Stimulated activated CD8-positive, alpha-beta memory T cell treated with anti-CD3 and anti-CD28 coated beads, Interleukin-4, amount 100 ng/mL, for 4 hours (primary cell): ENCODE results near the gene EHD3.

ENCODE experiments used
- DNase-seq, 2 donors: peaks; one replicate each; pipeline ENCODE4 v3.0.0-alpha.2; 2020; ENCODE audit warnings: low read depth in 2 of 2, low spot score in 1 of 2

Gene EHD3

DNA sequence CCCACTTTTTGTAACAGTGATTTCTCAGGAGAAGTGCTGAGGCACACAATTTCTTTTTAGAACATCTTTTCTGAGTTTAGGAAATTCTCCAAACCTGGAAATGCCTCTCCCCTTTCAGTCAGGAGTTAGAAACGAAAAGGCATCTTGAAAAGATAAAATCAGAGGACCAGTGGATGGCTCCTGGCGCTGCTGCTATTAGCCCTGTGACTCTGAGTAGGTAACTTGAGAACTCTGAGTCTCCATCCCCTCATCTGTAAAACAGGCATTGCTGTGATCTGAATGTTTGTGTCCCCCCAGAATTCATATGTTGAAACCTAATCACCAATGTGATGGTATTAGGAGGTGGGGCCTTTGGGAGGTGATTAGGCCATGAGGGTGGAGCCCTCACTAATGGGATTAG, 50.2 kb downstream of the EHD3 start:
- DNase-seq, result no peak

DNA sequence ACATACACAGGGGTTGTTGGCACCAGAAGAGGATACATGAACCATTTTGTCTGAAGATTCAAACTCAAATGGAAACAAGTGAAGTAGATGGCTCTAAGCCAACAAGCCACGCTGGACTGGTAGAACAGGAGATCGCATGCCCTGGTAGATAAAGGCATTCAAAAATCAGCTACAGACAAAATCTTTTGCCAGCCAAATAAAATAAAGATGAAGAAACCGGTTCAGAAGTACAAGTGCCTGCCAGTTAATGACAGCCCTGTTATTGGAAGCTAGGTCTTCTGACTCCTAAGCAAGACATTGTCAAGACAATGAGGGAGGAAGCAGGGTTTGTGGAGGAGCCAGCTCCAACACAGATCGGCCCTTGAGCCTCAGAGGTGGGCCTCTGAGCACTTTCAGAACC, 52.3 kb downstream of the EHD3 start:
- no peak for DNase-seq

DNA sequence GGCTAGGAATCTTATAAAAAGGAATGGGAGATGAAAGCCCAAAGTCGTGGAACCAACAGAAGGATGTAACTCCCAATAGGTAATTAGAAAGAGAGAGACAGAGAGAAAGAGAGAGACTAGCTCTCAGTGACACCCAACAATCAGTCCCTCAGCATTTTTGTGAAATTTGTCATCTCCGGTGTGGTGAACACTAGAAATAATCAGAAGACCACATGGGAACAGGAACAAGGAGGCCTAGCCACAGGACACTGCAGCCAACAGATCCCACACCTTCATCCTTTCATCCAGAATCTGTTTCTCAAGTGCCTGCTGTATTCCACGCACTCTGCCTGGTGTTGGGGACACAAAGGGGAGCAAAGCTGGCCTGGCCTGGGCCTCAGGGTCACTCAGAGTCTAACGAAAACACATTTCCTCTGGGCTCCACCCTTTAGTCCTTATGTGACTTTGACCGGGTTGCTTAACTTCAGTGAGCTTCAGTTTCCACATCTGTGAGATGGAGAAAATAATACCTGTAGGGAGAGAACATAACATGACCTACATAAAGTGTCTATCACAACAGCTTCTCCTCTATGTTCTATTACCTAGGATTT, 53.1 kb downstream of the EHD3 start:
- no peak for DNase-seq

DNA sequence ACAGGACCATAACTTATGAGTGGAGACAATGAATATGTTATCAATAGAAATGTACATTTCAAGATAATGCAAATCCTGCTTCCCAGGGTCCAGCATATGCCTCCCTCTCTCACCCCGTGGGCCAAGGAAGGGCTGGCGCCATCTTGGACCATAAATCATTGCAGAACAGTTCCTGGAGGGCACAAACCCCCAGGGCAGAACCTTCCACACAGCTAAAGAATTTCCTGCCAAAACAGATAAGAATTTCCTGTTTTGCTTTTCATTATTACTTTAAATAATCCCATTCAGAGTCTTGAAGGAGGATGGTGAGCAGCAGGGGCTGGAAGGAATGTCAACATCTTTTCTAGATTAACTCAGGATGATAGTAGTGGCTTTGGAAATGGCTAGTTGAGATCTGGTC, 53.7 kb downstream of the EHD3 start:
- no peak for DNase-seq

DNA sequence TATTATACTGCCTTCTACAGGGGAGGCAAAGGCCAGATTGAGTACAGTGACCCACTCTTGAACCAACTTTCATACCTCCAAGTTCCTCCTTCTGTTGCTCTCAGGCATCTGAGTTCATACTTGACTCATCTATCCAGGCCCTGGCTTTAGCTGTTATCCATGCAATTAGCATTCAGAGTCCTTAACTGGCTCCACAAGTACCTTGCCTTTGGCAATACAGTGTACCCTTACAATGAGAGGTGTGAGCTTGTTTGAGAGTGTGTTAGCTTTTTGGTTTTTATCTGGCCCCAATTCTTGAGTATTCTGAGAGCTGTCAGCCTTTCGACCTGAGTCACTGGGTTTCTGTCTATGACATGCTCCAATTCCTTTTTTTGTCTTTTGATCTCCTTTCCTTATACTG, 60.2 kb downstream of the EHD3 start:
- no peak for DNase-seq

DNA sequence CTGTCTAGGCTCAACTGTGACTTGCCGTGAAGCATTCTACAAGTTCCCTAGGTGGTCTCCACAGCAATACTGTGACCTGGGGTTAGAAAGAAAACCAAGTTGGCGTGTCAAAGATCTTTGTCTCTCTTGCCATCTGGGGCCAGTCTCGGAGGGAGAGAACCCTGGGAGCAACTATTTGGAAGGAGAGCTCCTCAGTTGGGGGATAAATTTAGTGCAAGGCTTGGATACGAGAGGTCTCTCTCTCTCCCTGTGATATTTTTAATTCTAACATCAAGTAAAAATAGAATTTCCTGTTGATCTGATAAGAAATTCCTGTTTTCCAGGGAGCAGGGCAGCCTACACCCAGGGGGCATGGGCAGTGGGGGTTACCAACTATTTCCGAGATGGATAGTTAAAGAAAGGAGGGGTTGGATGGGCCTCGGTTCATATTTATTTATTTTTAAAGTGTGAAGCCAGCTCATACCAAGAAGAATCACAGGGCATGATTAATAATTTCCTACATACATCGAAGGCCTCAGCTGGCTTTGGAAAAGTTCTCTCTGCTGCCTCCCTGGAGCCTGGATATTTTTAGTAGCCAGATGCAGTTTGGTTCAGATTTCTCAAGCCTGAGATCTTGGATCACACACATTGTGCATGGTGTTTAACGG, 62.8 kb downstream of the EHD3 start:
- no peak for DNase-seq

DNA sequence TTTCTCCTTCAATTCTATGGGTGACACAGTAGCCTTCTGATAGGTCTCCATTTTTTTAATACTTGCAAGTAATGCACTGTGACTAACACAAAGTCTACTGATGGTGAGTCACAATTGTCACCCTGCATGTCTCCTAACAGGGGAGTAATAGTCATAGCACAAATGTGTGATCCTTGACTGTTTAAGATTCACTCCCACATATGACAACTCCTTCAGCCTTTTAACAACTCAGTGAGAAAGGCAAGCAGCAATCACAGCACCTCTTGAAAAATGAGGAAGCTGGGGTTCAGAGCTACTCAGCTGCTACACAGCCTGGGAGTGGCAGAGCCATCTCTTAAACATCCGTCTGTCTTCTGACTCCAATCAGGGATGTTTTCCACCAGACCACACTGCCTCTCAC, 63.8 kb downstream of the EHD3 start:
- no peak for DNase-seq

DNA sequence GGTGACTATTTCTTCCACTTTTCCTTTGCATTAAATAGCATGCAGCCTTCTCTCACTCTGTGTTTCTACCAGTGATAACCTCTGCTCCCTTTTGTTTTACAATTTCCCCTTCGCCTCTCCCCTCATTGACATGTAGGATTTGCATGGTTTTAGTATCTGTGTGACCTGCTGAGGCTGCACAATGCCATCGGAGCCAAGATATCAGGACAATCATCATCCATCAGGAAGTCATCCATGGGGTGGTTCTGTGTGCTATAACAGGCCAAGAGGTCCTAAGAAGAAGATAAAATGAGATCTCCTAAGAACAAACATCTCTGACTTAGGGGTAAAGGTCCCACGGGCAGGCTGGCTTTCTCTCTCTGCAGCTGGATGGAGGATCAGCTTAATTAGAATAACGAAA, 65.6 kb downstream of the EHD3 start:
- no peak for DNase-seq

DNA sequence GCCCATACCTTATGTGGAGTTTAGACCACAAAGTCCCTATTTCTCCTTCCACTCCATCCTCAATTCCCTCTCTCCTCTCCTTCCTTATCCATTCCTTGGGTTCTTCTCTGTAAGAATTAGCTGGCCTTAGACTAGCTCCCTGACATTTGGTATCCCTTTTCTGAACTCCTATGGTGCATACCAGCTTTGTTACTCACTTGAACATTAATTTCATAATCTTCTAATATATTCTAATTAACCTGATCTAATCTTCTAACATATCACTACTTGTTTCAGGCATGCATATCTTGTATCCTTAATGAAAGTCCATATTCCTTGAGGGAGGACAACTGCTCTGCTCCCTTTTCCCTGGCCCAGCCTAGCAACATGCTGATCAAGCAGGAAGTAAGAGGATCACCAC, 66.4 kb downstream of the EHD3 start:
- DNase-seq, result no peak

DNA sequence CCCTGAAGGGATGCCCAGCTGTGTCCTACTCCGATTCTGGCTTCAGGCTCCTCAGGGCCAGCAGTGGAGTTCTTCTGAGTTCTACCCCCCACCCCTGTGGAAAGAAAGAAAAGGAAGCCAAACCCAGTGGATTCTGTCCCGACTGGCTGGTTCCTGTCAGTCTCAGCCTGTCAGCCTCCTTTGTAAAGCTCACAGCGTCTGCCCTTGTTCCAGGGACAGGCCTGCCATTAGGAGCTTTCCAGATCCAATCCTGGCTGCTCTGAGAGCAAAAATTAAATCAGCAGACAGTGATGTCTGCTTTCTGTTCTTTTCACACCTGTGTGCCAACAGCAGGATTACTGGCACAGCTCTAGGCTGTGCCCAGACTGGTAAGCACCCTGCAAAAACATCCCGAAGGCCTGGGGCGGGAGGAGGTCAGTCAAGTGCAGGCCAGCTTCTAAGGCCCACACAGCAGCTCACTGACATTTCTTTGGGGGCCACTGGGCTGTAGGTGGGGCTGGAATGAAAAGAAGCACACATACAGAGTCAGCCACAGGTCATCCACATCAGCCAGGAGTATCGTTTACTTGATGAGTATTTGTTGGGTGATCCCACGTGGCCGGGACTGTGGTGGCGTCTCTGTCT, 69.1 kb downstream of the EHD3 start:
- no peak for DNase-seq

DNA sequence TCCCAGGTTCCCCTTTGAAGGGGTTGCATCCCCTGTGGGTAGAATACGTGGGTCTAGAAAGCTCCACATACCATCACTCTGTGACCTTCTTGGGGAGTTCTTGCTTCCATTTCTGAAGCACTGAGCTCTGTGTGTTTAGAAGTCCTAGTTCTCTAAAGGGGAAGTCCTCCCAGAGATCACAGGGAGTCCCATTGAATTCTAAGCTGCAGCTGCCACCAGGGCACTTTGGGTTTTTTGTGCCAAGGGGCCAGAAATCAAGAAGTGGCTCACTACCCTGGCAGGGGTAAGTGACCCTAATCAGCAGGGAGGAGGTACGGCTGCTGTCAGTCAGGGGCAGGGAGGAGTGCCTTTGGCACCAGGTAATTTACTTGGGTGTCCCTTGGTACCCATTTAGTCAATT, 70.9 kb downstream of the EHD3 start:
- DNase-seq, result no peak

DNA sequence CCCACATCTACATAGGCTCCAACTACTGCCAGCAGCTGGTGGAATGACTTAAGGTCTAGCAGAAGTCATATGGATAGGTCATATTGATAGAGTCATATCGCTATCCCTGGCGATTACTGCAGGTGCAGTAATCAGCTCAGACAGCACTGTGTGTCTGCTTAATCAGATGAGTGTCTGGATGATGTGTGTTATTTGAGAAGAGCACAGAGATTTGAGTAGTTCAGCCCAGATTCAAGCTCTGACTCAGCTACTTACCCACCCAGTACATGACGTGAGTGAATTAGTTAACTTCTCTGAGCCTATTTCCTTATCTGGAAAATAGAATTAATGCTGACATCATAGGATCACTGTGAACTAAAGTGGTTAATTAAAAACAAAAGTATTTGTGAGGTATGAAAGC, 78.9 kb downstream of the EHD3 start:
- no peak for DNase-seq

DNA sequence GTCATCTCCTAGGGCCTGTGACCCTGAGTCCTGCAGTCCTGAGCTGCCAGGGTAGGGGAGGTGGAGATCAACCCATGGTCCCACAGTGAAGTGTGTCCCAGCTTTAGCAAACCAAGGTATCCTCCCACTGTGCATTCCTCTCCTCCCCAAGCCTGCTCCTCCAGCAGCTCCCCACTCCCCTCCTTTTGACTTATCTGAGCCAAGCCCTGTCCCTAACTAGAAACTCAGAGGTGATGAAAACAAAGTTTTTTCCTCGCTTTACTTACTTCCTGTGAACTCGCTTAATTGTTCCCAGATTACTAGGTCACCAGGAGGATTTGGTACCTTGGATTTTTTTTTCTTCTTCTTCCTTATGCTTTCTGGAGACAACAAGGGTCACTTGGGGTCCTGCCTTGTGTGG, 80.8 kb downstream of the EHD3 start:
- no peak for DNase-seq

DNA sequence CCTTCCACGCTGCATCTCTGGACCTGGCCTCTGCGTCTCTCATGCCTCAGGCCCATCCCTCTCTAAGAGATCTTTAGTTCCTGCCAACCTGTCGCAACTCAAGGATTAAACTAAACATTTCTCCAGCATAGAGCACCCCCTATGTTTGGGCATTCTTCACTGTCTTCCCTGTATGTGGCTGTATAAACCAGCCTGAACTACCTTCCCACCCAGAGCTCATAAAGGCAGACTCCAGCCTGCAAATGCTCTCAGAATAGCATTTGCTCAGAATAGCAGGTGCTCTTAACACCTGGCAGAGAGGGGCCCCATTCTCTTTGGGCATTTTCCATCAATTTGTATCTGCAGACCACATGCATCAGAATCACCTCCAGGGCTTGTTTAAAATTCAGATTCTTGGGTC, 83.4 kb downstream of the EHD3 start:
- no peak for DNase-seq

DNA sequence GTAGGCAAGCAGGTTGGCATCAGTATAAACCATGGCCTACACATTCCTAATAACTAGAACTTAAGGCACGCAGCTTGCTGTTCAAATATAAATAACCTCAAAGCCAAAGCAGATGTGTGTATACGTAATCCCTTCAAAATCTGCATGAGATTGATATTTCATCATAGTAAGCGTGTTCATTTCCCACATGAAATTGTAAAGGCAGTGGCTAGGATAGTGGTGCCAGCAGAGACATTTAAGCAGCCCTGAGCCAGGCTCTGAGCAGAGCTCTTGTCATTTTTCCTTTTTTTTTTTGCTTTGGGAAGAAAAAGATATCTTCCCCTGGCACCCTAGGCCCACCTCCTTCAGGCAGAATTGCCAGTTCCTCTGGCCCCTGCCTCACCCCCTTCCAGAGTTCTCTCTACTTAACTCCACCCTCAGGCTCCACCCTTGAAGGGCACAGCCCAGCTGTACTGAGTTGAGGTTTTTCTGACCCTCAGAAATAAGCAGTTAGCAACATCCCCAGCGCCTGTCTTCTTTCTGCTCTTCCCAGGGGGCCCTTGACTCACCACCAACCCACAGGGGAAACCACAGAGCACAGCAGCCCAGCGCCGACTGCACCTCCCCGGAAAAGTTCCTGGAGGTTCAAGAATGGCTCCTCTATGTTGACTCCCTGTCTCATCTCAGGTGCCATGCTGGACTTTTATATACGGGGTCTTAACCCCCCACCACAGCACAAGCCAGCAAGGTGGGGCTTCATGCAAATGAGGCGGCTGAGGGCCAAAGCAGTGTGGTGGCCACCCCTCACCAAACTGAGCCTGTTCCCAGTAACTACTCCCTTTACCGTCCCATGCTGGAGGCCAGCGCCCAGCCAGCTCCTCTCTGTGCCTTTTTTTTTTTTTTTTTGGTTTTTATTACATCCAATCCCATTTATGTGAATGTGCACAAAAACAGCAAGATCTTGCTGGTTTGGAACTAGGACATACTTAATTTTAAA, 84.7 kb downstream of the EHD3 start:
- no peak for DNase-seq
